ENCODE data around the gene TMEM101.
"Not testable (repeated sequence)": the region's sequence is repeated elsewhere in the genome, so short reads cannot be mapped to it uniquely, and the experiment has no call there.

Gene TMEM101

GRCh38 chr17:44024271-44024663, 9.5 kb upstream of the TMEM101 start:
- no peak for DNase-seq (ENCODE audit: low read depth in 2 of 2)

- DNase-seq (ENCODE audit: low read depth in 2 of 2), result no peak
Measured at GRCh38 chr17:44023545-44024270, 8.9 kb upstream of the TMEM101 start.

GRCh38 chr17:44022246-44022645, 7.5 kb upstream of the TMEM101 start:
- no peak for DNase-seq (ENCODE audit: low read depth in 2 of 2)

GRCh38 chr17:44021227-44021626, 6.5 kb upstream of the TMEM101 start:
- not testable (repeated sequence) for DNase-seq (ENCODE audit: low read depth in 2 of 2)

GRCh38 chr17:44014133-44014436, 678 bp downstream of the TMEM101 start:
- no peak for DNase-seq (ENCODE audit: low read depth in 2 of 2)

GRCh38 chr17:44012874-44013273, 1.9 kb downstream of the TMEM101 start:
- DNase-seq (ENCODE audit: low read depth in 2 of 2), result no peak

GRCh38 chr17:44012391-44012790, 2.4 kb downstream of the TMEM101 start:
- DNase-seq (ENCODE audit: low read depth in 2 of 2), result no peak

- DNase-seq (ENCODE audit: low read depth in 2 of 2), result no peak
Measured at GRCh38 chr17:44011876-44012275, 2.9 kb downstream of the TMEM101 start.

GRCh38 chr17:44010966-44011647, 3.7 kb downstream of the TMEM101 start:
- no peak for DNase-seq (ENCODE audit: low read depth in 2 of 2)

- no peak for DNase-seq (ENCODE audit: low read depth in 2 of 2)
Measured at GRCh38 chr17:44008205-44008909, 6.4 kb downstream of the TMEM101 start.

- DNase-seq (ENCODE audit: low read depth in 2 of 2), result no peak
Measured at GRCh38 chr17:44007346-44008204, 7.2 kb downstream of the TMEM101 start.

- DNase-seq (ENCODE audit: low read depth in 2 of 2), result peak; percentile 95 to 97
Measured at GRCh38 chr17:44006598-44007345, 8.0 kb downstream of the TMEM101 start.

- no peak for DNase-seq (ENCODE audit: low read depth in 2 of 2)
Measured at GRCh38 chr17:44006272-44006597, 8.5 kb downstream of the TMEM101 start.

GRCh38 chr17:44005527-44006271, 9.1 kb downstream of the TMEM101 start:
- DNase-seq (ENCODE audit: low read depth in 2 of 2), result no peak

GRCh38 chr17:44004761-44005526, 9.8 kb downstream of the TMEM101 start:
- no peak for DNase-seq (ENCODE audit: low read depth in 2 of 2)

- no peak for DNase-seq (ENCODE audit: low read depth in 2 of 2)
Measured at GRCh38 chr17:44004077-44004760, 10.5 kb downstream of the TMEM101 start, which contains the start of gene NAGS. TSS of gene NAGS (plus strand) at chr17:44004622. CDS start at chr17:44004664, 42 bp downstream.

GRCh38 chr17:44002141-44002848, 12.5 kb downstream of the TMEM101 start:
- DNase-seq (ENCODE audit: low read depth in 2 of 2), result no peak

GRCh38 chr17:44001461-44001920, 13.3 kb downstream of the TMEM101 start:
- no peak for DNase-seq (ENCODE audit: low read depth in 2 of 2)

Measured in activated CD8-positive, alpha-beta memory T cell treated with anti-CD3 and anti-CD28 coated beads for 4 hours (primary cell).